GDM1 (cell line): Measurements from ENCODE around the gene MYO9A.

Experiments
- DNase-seq: peaks from one replicate; lab custom pipeline; 2025; lab: John Stamatoyannopoulos, UW

MYO9A gene

DNA sequence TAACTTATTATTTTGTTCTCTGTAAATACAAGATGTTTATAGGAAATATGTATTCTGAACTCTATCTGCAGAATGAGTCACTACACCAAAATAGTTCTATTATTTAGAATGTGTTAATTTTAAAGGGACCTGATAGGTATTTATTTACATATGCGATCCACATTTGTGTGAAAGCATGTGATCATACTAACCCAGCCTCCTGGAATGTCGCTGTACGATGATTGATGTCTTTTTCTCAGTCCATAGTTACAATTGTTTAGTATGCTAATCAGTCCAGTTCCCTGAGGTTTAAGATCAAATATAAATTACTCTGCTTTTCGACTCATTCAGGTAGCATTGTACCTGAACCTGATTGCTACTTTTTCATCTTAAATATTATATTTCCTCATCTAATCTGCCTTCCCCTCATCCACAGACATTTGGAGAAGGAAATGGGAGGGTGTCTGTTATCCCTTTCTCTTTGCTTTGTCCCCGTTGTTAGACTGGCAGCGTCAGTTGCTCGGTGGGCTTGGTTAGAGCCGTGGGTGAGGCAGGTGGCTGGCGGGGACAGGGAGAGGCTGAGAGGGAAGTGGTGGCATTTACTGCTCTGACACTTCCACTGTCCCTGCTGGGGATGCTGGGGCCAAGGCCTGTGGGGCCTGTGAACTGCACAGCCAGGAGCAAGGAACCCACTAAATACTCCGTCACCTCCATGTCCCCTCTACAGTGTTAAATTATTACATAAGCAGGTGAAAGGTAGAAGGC is 335.4 kb downstream of the MYO9A start:
- DNase-seq, result no peak

DNA sequence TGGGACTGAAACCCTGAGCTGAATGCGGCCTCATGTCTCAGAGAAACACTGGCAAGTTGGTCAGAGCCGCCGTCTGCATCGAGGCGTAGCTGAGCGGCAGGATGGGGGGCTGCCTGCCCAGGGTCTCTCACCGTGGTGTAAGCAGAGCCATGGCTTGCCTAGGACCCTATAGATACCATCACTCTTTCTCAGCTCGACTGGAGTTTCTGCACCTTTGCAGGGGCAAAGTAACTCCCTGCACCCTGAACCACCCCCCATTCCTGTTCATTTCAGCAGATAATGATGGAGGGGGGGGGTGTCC is 336.0 kb downstream of the MYO9A start:
- no peak for DNase-seq

DNA sequence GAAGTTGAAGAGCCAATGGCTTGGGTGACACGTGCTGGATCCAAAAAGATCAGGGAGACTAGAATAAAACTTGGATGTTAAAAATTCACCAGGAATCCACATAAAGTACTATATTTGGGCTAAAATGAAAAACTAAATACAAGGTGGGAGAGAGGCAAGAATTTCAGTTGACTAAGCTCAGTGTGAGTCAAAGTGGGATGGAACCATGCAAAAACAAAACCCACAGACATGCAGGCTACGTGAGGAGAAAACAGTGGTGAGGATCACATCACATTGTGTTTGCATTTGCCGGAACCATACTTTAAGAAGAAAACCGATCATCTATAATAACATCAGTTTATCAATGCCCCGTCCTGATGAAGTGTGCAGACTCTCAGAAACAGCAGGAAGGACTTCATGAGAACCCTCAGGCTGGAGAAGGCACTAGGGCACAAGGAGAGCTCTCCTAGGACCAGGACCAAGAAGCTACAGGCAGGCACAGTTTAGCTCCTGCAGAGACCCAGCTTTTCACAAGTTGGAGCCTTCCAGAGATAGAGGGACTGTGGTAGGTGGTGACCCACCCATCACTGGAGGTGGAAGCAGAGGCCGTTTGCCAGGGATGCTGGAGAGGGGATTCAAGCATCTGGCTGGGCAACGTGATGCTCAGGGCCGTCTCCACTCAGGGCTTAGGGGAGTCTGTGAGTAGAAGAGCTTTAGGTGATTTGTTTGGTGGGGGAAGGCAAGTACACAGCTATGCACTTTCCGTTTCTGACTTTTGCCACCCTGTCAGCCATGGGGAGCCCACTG is 336.6 kb downstream of the MYO9A start:
- no peak for DNase-seq

DNA sequence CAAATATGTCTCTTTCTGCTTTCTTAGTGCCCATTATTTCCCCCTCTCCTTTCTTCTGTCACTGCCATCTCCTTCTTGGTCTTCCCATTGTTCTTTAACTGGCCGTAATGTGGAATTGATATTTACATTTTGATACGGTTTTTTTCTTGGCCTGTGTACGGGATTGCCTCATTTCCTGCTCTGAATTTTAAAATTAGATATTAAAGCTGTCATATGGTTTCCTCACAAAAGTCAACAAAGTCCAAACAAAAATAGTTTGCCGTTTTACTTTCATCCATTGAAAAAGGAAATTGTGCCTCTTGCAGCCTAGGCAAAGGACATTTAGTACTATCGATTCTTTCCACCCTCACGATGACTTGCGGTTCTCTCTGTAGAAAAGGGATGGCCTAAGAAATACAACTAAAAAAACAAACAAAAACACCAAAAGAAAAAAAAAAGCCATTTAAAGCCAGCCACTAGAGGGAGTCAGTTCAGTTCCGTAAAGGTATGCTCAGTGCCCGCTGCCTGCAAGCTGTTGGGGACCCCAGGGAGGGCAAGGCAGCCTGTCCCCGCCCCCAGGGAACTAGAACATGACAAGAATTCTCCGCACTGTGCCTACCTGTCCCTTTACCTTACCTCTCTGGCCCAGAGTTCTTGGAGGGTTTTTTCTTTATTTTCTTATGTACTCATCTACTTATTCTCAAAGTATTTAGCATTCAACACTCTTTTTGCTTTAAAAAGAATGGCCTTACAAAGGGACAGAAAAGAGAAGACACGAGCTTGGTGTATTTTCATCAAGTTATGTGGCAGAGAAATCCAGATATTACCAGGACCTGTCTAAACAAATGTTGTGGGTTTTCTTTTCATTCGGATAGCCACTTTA is 337.6 kb downstream of the MYO9A start:
- DNase-seq, result peak; percentile 16

DNA sequence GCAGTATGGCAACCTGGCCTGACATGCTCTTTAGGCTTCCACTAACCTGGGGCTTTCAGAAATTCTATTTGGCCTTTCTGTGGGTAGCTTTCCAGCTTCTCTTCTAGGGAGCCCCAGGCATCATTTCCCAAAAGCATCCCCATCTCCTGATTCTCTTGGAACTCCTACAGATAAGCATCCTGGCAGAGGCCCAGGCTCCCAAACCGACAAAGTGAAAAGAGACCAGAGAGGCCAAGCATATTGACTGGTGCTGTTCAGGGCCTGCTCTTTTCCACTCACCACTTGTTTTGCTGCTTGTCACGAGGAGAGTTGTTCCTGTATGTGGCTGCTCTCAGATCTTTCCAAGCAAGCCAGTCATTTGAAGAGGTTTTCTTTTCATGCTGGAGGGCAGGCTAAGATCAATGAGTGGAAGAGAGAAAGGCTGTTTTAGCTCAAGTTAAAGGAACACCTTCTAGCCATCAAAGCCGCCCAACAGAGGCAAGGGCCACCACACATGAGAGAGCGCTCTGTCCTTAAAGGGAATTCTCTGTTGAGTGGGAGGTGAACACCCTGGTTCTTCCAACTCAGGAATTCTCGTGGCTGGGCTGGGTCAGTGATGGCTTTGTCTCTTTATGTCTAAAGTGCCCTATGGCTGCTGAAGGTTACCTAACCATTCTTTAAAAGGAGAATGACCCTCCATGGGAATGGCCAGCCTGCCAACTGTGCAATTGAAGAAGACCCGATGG is 338.7 kb downstream of the MYO9A start:
- DNase-seq, result no peak

DNA sequence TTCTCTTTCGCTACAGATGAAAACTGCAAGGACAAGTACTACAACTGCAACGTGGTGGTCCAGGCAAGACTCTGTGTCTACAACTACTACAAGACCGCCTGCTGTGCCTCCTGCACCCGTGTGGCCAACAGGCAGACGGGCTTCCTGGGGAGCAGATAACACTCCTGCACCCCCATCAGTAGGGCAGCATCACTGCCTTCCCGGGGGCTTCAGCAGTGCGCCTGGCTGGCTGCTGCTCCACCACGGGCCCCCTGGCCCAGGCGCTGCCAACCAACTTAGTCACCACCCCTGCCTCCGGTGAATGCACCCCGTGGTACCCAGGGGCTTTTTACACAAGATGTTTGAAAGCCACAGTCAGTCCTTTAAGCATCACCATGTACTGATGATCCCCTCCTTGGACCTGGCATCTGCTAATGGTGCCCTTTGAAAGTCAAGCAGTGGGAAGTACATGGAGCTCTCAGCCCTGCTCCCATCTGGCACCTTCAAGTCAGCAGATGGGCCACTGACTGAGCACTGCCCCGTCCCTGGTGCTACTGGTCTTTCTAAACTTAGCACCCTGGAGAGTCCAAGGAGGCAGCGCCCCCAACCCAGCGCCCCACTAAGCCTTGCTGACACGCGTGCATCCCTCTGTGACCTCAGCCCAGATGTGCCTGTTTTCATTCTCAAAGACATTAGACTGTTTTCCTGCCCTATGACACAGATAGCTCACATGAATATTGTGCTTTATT is 340.6 kb downstream of the MYO9A start:
- DNase-seq, result no peak

DNA sequence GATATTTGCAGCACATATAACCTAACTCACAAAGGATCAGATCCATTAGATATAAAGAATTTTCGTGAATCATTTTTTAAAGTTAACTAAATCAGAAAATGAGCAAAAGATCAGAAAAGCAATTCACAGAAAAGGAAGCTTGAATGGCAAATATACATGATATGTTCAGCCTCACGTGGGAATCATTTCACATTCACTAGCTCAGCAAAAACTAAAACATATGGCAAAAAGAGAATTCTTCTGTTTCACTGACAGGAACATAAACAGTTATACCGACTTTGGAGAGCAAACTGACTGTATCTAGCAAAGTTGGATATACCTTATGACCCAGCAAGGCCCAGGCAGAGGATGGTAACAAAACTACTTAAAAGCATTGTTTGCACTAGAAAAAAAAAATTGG is 341.6 kb downstream of the MYO9A start:
- DNase-seq, result no peak

DNA sequence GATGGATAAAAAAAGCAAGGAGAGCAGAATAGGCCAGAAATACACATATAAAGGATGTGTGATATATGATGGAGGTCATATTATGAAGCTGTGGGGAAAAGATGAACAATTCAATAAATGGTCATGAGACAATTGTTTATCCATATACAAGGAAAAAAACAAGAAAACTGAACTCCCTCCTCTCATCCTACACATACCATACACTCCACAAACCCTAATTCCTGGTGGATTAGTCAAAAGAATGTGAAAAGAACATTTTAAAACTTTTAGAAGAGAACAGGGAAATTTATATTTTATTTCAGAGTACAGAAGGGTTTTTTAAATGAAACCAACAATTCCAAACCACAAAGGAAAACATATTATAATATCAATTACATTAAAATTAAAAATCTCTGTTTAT is 342.1 kb downstream of the MYO9A start:
- DNase-seq, result no peak

DNA sequence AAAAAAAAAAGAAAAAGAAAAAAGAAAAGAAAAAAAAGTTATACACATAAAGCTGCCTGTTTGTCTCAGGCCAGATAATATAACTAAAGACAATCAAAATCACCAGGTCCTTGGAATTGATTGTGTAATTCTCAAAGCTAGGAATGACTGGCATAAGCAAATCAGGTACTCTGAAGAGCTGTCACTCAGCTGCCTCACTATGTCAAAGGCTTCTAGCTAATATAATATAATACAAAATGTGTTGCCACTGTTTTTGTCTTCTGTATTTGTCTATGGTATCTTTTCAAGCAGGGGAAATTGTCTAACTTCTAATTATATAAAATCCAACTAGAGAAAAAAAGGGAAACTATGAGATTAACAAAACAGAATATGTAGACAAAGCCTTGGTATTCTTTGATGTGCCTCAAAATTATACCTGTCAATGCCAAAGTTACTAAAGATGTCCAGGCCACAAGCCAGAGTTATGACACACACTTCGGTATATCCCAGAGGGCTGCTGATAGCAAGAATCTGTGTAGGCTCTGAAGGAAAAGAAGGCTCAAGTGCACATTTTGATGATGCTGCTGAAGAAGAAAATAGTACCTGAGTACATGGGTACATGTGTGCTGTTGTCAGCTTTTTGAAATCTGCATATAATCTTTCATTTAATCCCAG is 344.6 kb downstream of the MYO9A start:
- DNase-seq, result no peak
